ENCODE data around the gene CIBAR2. TPM values are rescaled to one million over a fixed set of nuclear protein-coding genes. Genes with fewer than 3 reads are reported as not detected.

CIBAR2 gene
- total and polyA plus RNA-seq, 10 of the 15 experiments (the other 5 are each of a cell fraction or from before 2014, with no cell fraction given): 0.05 to 0.16 (median 0.07) TPM; not detected in 7

DNA sequence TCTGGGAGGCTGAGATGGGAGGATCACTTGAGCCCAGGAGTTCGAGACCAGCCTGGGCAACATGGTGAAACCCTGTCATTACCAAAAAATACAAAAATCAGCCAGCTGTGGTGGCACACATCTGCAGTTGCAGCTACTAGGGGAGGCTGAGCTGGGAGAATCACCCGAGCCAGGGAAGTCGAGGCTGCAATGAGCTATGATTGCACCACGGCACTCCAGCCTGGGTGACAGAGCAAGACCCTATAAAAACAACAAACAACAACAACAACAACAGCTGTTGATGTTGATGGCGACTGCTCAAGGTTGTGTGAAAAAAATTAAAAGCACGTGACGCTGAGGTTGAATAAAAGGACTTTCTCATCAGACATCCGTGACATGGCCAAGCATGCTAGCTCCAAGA lies 40.8 kb upstream of the CIBAR2 start:
- SMC1A ChIA-PET (ENCODE audit: uncharacterized antibody, unreplicated experiment): interaction anchor here (0.8 to 1.5 kb wide), 6 partner anchors 13 to 88 kb away, joined by 3 to 8 read pairs (median 4); no protein-coding TSS in a partner anchor
- no peaks in the 10 kb centered on the region for H3K79me2 ChIP-seq (ENCODE audit: control insufficient read depth, insufficient read depth, low read length)
- POLR2A ChIA-PET: interaction anchor here (1.0 to 1.8 kb wide), 3 partner anchors 11 to 74 kb away, joined by 3 to 9 read pairs (median 6); no protein-coding TSS in a partner anchor
- H3K36me3 ChIP-seq (ENCODE audit: control insufficient read depth in 2 of 2, insufficient read depth in 2 of 2, low read length in 1 of 2): no peaks in the 10 kb centered on the region
- H3K9me3 ChIP-seq (replicated peaks; ENCODE audit: control insufficient read depth, insufficient read depth, low read length): no peaks in the 10 kb centered on the region
- H3K27ac ChIP-seq (ENCODE audit: control insufficient read depth, insufficient read depth): no peak overlapping the region
- TF ChIP-seq RAD51 (IDR thresholded peaks at IDR 0.05) (no peak), IRF4 (IDR thresholded peaks at IDR 0.05; ENCODE audit: low read depth, low read length) (no peak)
- TF ChIP-seq, protein P1, sequence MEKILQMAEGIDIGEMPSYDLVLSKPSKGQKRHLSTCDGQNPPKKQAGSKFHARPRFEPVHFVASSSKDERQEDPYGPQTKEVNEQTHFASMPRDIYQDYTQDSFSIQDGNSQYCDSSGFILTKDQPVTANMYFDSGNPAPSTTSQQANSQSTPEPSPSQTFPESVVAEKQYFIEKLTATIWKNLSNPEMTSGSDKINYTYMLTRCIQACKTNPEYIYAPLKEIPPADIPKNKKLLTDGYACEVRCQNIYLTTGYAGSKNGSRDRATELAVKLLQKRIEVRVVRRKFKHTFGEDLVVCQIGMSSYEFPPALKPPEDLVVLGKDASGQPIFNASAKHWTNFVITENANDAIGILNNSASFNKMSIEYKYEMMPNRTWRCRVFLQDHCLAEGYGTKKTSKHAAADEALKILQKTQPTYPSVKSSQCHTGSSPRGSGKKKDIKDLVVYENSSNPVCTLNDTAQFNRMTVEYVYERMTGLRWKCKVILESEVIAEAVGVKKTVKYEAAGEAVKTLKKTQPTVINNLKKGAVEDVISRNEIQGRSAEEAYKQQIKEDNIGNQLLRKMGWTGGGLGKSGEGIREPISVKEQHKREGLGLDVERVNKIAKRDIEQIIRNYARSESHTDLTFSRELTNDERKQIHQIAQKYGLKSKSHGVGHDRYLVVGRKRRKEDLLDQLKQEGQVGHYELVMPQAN (conservative IDR thresholded peaks at IDR 0.05): no peak
- in situ Hi-C loops (cut with MboI): no loop called here
- RAD21 ChIA-PET (ENCODE audit: unreplicated experiment): interaction anchor here (0.6 to 2.6 kb wide), 5 partner anchors 13 to 74 kb away, joined by 3 to 16 read pairs (median 7); no protein-coding TSS in a partner anchor
- no peak overlapping the region for H3K9ac ChIP-seq (ENCODE audit: control insufficient read depth, insufficient read depth, low read length)
- no TSS peak for BruUV-seq (replicated peaks)
- ATAC-seq: peak; percentile 1; the same call in 2 of the 3 replicates
- no peak overlapping the region for H2AFZ ChIP-seq (ENCODE audit: control insufficient read depth, low read depth, low read length)
- H3K4me3 ChIP-seq: no peak overlapping the region
- H3K27me3 ChIP-seq (replicated peaks in 1 of 2; ENCODE audit: control insufficient read depth in 2 of 2, insufficient read depth in 2 of 2, low read length in 1 of 2): no peaks in the 10 kb centered on the region
- CTCF ChIA-PET: interaction anchor here (1.0 to 1.5 kb wide), 7 partner anchors 10 to 100 kb away, joined by 3 to 9 read pairs (median 4); no protein-coding TSS in a partner anchor
- no peak overlapping the region for H3K4me2 ChIP-seq (ENCODE audit: control insufficient read depth, insufficient read depth)
- intact Hi-C loops (cut with micrococcal nuclease; ENCODE audit: unreplicated experiment): loop anchor here (2.0 kb wide), 1 partner anchor 74 kb away; no protein-coding TSS in a partner anchor
- DNase-seq (ENCODE audit: low read depth, low spot score): no peak
- FAIRE-seq: no peak
- WGBS (ENCODE audit: insufficient coverage, insufficient replicate concordance, low lambda C conversion rate, missing lambda C conversion rate): 38% methylated on average over 8 of the region's 8 CpGs
- H3K4me1 ChIP-seq (ENCODE audit: control insufficient read depth, insufficient read depth, low read length): peaks cover 2% of the 10 kb centered on the region; the same call in 1 of the 2 replicates
- no peaks in the 10 kb centered on the region for H4K20me1 ChIP-seq (ENCODE audit: control insufficient read depth, insufficient read depth)
